Stimulated activated CD4-positive, alpha-beta T cell treated with anti-CD3 and anti-CD28 coated beads, Interleukin-4, amount 100 ng/mL, for 1 hour (primary cell): ENCODE results near the gene LILRB1.
"Not testable (repeated sequence)": the region's sequence is repeated elsewhere in the genome, so short reads cannot be mapped to it uniquely, and the experiment has no call there.

ENCODE experiments used
- DNase-seq: peaks from one replicate; pipeline ENCODE4 v3.0.0-alpha.2; 2020

Gene LILRB1

GRCh38 chr19:54667217-54667616, 36.9 kb downstream of the LILRB1 start:
- no peak for DNase-seq

- no peak for DNase-seq
These were observed 38.1 kb downstream of the LILRB1 start for GRCh38 chr19:54668353-54668752.

- no peak for DNase-seq
These were observed 40.5 kb downstream of the LILRB1 start for GRCh38 chr19:54670576-54671357.

GRCh38 chr19:54673222-54673621, 42.9 kb downstream of the LILRB1 start:
- no peak for DNase-seq

GRCh38 chr19:54674021-54674617, 43.8 kb downstream of the LILRB1 start:
- no peak for DNase-seq

- DNase-seq = not testable (repeated sequence)
These were observed 46.0 kb downstream of the LILRB1 start for GRCh38 chr19:54676210-54676834.

GRCh38 chr19:54677217-54677616, 46.9 kb downstream of the LILRB1 start:
- DNase-seq = no peak

- DNase-seq = not testable (repeated sequence)
These were observed 51.3 kb downstream of the LILRB1 start for GRCh38 chr19:54681596-54681995.

- no peak for DNase-seq
These were observed 52.1 kb downstream of the LILRB1 start for GRCh38 chr19:54682306-54682856.

GRCh38 chr19:54684527-54684926, 54.2 kb downstream of the LILRB1 start:
- no peak for DNase-seq
